HEK293 (cell line): ENCODE data around the gene CD33.

Experiments used
- HOXA7 ChIP-seq: sonication (generic); formaldehyde crosslinking; IDR thresholded peaks from 2 replicates; pipeline ENCODE4 v1.8.1; 2022; ENCODE audit warnings: missing genetic modification reagents, borderline replicate concordance
- KLF16 ChIP-seq: fragments of 450-650 bp; formaldehyde crosslinking; IDR thresholded peaks from 2 replicates; pipeline ENCODE4 v1.5.1; 2017; ENCODE audit warnings: missing biosample characterization, missing genetic modification characterization
- YY1 ChIP-seq: fragments of 450-650 bp; formaldehyde crosslinking; IDR thresholded peaks from 2 replicates; pipeline ENCODE4 v1.5.1; 2018; ENCODE audit warnings: missing biosample characterization, missing genetic modification characterization
- ZFP37 ChIP-seq: fragments of 450-650 bp; formaldehyde crosslinking; IDR thresholded peaks from 2 replicates; pipeline ENCODE4 v1.5.1; 2016; ENCODE audit warnings: missing biosample characterization, missing genetic modification characterization
- ZNF174 ChIP-seq: fragments of 450-650 bp; formaldehyde crosslinking; IDR thresholded peaks from 2 replicates; pipeline ENCODE4 v1.5.0; 2017; ENCODE audit warnings: missing biosample characterization, mild to moderate bottlenecking, missing genetic modification characterization
- ZNF2 ChIP-seq: fragments of 450-650 bp; formaldehyde crosslinking; IDR thresholded peaks from 2 replicates; pipeline ENCODE4 v1.5.1; 2016; ENCODE audit warnings: missing biosample characterization, missing genetic modification characterization
- ZNF530 ChIP-seq: fragments of 450-650 bp; formaldehyde crosslinking; IDR thresholded peaks from 2 replicates; pipeline ENCODE4 v1.5.1; 2016; ENCODE audit warnings: low read depth, missing biosample characterization, missing genetic modification characterization
- ZNF776 ChIP-seq: fragments of 450-650 bp; formaldehyde crosslinking; IDR thresholded peaks from 2 replicates; pipeline ENCODE4 v1.5.0; 2017; ENCODE audit warnings: missing biosample characterization, missing genetic modification characterization, borderline replicate concordance
- TF ChIP-seq, protein P1 (sequence below): fragments of 450-650 bp; formaldehyde crosslinking; IDR thresholded peaks from 2 replicates; pipeline ENCODE4 v1.5.1; 2016; ENCODE audit warnings: missing biosample characterization, missing genetic modification characterization
- TF ChIP-seq, protein P2 (sequence below): fragments of 450-650 bp; formaldehyde crosslinking; IDR thresholded peaks from 2 replicates; pipeline ENCODE4 v1.5.1; 2016; ENCODE audit warnings: missing biosample characterization, missing genetic modification characterization

DNA sequence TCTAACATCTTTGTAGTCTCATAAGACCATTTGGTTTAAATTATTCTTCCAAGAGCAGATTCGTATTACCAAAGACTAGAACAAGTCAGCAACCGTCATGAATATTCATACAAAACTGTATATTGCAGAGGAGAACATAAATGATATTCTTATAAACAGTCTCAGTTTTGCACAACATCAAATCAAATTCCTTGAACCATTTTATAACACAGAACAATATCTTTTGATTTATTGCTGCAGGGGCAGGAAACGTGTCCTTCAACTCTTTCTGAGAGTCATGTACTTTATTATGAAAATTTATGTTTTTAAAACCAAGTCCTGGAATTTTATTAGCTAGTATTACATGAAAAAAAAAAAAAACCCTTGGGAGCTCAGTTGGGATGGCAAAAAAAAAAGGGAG lies 52.2 kb downstream of the CD33 start:
- TF ChIP-seq, protein P1, sequence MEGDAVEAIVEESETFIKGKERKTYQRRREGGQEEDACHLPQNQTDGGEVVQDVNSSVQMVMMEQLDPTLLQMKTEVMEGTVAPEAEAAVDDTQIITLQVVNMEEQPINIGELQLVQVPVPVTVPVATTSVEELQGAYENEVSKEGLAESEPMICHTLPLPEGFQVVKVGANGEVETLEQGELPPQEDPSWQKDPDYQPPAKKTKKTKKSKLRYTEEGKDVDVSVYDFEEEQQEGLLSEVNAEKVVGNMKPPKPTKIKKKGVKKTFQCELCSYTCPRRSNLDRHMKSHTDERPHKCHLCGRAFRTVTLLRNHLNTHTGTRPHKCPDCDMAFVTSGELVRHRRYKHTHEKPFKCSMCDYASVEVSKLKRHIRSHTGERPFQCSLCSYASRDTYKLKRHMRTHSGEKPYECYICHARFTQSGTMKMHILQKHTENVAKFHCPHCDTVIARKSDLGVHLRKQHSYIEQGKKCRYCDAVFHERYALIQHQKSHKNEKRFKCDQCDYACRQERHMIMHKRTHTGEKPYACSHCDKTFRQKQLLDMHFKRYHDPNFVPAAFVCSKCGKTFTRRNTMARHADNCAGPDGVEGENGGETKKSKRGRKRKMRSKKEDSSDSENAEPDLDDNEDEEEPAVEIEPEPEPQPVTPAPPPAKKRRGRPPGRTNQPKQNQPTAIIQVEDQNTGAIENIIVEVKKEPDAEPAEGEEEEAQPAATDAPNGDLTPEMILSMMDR = no peak
- TF ChIP-seq ZNF530 (tag by site-specific recombination) (no peak), KLF16 (tag by site-specific recombination) (no peak), ZNF776 (tag by site-specific recombination) (no peak), YY1 (tag by site-specific recombination) (no peak), HOXA7 (CRISPR knock-in tag) (no peak), ZNF174 (tag by site-specific recombination) (no peak), ZFP37 (tag by site-specific recombination) (no peak), ZNF2 (no peak)
- TF ChIP-seq, protein P2, sequence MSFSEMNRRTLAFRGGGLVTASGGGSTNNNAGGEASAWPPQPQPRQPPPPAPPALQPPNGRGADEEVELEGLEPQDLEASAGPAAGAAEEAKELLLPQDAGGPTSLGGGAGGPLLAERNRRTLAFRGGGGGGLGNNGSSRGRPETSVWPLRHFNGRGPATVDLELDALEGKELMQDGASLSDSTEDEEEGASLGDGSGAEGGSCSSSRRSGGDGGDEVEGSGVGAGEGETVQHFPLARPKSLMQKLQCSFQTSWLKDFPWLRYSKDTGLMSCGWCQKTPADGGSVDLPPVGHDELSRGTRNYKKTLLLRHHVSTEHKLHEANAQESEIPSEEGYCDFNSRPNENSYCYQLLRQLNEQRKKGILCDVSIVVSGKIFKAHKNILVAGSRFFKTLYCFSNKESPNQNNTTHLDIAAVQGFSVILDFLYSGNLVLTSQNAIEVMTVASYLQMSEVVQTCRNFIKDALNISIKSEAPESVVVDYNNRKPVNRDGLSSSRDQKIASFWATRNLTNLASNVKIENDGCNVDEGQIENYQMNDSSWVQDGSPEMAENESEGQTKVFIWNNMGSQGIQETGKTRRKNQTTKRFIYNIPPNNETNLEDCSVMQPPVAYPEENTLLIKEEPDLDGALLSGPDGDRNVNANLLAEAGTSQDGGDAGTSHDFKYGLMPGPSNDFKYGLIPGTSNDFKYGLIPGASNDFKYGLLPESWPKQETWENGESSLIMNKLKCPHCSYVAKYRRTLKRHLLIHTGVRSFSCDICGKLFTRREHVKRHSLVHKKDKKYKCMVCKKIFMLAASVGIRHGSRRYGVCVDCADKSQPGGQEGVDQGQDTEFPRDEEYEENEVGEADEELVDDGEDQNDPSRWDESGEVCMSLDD (tag by site-specific recombination) = no peak
